Stimulated activated naive CD8-positive, alpha-beta T cell treated with anti-CD3 and anti-CD28 coated beads, Interleukin-15, Interleukin-2, amounts not matched to agents 100 ng/mL and 50 ng/mL, for 24 hours (primary cell): ENCODE measurements around the gene CH25H.

ENCODE experiments used
- H3K27ac Mint-ChIP-seq: one replicate; pipeline ENCODE4 v1.8.0; 2021; ENCODE audit warnings: mild to moderate bottlenecking, mixed read lengths
- H3K27me3 Mint-ChIP-seq: one replicate; pipeline ENCODE4 v1.8.0; 2021; ENCODE audit warnings: mixed read lengths
- H3K36me3 Mint-ChIP-seq: one replicate; pipeline ENCODE4 v1.8.0; 2021; ENCODE audit warnings: low read depth, mixed read lengths
- H3K4me1 Mint-ChIP-seq: one replicate; pipeline ENCODE4 v1.8.0; 2021; ENCODE audit warnings: low read depth, mixed read lengths
- H3K4me3 Mint-ChIP-seq: one replicate; pipeline ENCODE4 v1.8.0; 2021; ENCODE audit warnings: mild to moderate bottlenecking, mixed read lengths
- H3K9me3 Mint-ChIP-seq: one replicate; pipeline ENCODE4 v1.8.0; 2021; ENCODE audit warnings: mixed read lengths

Gene CH25H

DNA sequence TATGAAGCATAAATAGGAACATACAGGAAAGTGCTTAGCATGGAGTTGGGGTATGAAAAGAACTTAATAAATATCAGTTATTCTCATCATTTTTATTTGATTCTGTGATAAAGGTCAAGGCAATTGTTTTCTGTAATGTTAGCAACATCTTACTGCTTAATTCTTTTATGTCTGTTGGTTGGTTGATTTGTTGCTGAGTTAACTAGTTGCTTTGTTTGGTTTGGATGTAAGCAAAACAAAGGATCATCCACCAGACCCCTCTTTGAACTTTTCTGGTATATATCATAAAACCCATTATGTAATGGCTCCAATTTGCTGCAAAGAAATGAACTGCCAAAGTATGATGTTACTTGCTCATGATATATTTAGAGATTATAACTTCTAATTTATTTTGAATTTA lies 44.5 kb downstream of the CH25H start:
- H3K4me1 Mint-ChIP-seq, result peaks cover 44% of the 10 kb centered on the region
- H3K36me3 Mint-ChIP-seq, result no peaks in the 10 kb centered on the region
- no peaks in the 10 kb centered on the region for H3K9me3 Mint-ChIP-seq
- peaks cover 21% of the 10 kb centered on the region for H3K27me3 Mint-ChIP-seq
- H3K27ac Mint-ChIP-seq, result no peak overlapping the region
- no peak overlapping the region for H3K4me3 Mint-ChIP-seq

DNA sequence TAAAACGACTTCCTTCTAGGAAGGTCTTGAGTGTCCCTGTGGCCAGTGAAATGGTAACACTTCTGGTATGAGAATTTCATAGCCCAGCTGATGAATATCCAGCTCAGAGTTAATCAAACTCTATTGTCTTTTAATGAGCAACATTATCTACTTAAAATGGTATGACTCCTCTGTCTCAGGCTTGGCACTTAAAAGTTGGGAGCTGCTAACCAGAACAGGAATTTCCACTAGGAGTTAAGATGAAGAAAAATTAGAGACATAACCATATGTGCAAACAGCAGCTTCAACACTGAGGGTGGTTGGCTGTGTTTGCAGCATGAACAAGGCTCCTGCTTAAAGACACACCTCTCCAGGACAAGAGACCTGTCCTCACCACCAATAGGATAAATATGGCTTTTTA lies 46.8 kb downstream of the CH25H start:
- Mint-ChIP-seq H3K4me1 (peaks cover 41% of the 10 kb centered on the region), H3K27me3 (peaks cover 36% of the 10 kb centered on the region), H3K9me3 (no peaks in the 10 kb centered on the region)

DNA sequence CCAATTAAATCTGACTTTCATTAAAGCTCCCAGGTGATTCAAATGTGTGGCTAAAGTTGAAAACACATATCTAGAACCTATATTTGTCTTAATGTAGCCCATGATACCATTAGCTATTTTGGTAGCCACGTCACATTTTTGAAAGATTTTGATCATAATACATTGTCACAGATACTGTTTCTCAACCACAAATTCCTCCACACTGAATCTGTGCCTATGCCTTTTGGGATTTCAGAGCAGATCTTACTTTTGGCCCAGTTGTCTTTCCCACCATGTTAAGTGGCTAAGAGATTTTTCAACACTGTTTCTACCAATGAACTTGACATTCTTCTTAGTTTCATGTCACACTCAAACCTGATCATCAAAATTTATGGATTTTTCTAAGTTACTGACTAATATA lies 47.4 kb downstream of the CH25H start:
- no peak overlapping the region for H3K4me3 Mint-ChIP-seq
- H3K36me3 Mint-ChIP-seq, result no peaks in the 10 kb centered on the region
- H3K27ac Mint-ChIP-seq, result no peak overlapping the region
- peaks cover 35% of the 10 kb centered on the region for H3K4me1 Mint-ChIP-seq
- no peaks in the 10 kb centered on the region for H3K9me3 Mint-ChIP-seq
- peaks cover 40% of the 10 kb centered on the region for H3K27me3 Mint-ChIP-seq

More for the DNA sequence above, 46.8 kb downstream of the CH25H start:
- Mint-ChIP-seq H3K36me3 (no peaks in the 10 kb centered on the region), H3K4me3 (no peak overlapping the region), H3K27ac (no peak overlapping the region)

DNA sequence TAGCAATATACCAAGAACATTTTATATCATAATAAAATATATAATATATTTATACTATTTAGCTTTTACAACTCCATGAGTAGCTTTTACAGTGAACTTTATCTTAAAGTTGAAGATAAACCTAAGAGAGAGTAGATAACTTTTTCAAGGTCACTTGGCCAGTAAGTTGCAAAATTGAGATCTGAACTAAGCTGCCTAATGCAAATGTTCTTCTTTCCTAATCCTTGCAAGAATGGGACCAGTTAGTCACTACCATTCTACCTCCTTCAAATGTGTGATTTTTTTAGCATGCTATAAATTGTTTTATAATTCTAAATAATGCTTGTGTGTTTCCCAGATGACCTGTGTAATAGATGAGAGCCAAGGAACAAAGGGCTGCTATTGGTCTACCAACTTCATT lies 47.8 kb downstream of the CH25H start:
- Mint-ChIP-seq H3K4me1 (peaks cover 31% of the 10 kb centered on the region), H3K9me3 (no peaks in the 10 kb centered on the region), H3K27ac (no peak overlapping the region), H3K4me3 (no peak overlapping the region), H3K27me3 (peaks cover 44% of the 10 kb centered on the region), H3K36me3 (no peaks in the 10 kb centered on the region)

DNA sequence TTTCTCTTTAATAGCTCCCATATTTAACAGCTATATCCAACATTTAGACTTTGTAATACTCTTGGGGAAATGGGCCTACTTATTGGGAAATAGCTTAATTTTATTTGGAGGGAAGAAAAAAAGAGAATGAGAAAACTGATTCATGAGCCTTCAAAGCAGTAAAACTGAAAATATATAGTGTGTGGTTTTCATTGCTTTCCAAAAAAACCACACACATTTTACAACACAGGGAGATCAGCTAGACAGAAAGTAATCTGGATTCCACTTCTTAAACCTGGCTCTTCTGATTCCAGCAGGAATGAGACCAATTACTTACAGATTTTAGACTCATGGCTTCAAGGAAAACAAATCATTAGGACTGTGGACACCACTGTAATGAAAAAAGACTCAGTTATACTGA lies 48.7 kb downstream of the CH25H start:
- H3K27me3 Mint-ChIP-seq, result peaks cover 45% of the 10 kb centered on the region
- no peaks in the 10 kb centered on the region for H3K36me3 Mint-ChIP-seq
- peaks cover 22% of the 10 kb centered on the region for H3K4me1 Mint-ChIP-seq
- H3K27ac Mint-ChIP-seq, result no peak overlapping the region
- no peaks in the 10 kb centered on the region for H3K9me3 Mint-ChIP-seq
- no peak overlapping the region for H3K4me3 Mint-ChIP-seq

DNA sequence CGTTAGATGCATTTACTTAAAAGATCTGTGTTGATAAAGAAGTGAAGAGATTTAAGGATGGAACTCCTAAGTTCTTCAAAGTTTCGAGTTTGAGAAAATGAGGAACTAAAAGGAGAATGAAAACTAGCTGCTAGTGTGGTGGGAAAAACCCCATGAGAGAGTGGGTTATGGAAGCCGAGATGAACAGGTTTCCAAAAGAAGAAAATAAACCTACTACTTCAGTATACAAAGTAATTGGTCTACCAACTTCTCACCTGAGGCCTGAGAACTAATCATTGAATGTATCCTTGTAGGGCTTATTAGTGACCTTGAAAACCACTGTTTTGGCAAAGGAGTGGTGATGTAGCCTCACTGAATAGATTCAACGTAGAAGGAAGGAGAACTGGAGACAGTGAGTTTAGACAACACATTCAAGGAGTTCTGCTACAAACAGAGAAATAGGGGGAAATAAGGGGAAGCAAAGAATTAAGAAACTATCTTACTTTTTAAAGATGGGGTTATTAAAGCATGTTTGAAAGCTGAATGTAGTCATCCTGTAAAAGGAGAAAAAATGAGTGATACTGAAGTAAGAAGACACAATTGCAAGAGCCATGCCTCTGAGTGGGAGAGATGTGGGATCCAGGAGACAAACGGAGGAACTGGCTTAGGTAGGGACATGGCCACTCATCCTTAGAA lies 50.8 kb downstream of the CH25H start:
- Mint-ChIP-seq H3K27ac (no peak overlapping the region), H3K9me3 (no peaks in the 10 kb centered on the region), H3K4me3 (no peak overlapping the region), H3K4me1 (peaks cover 17% of the 10 kb centered on the region), H3K27me3 (peaks cover 48% of the 10 kb centered on the region), H3K36me3 (no peaks in the 10 kb centered on the region)
